Astrocyte (in vitro differentiated cells and primary cell): Measurements from ENCODE around the gene PLEKHA1.

Source experiments
- CTCF ChIP-seq: IDR thresholded peaks from 2 replicates; pipeline ENCODE4 v1.5.1; 2011; ENCODE audit warnings: low read depth, mild to moderate bottlenecking, inconsistent platforms, low read length, moderate library complexity; ENCODE audit not compliant: insufficient read depth
- EZH2 ChIP-seq: IDR thresholded peaks from 2 replicates; pipeline ENCODE4 v1.6.1; 2012; ENCODE audit warnings: mild to moderate bottlenecking, low read length, inconsistent platforms; ENCODE audit not compliant: insufficient read depth

- TF ChIP-seq CTCF: no peak
- TF ChIP-seq EZH2: no peak
These were observed 74.1 kb downstream of the PLEKHA1 start for GRCh38 chr10:122448600-122448999.
